CMK (cell line): ENCODE data around the gene CAPN10.

Source experiments
- DNase-seq: peaks from one replicate; pipeline ENCODE4 v3.0.0-alpha.2; 2010; ENCODE audit warnings: low read depth

The CAPN10 gene

GRCh38 chr2:240589850-240590525 lies 3.5 kb downstream of the CAPN10 start:
- no peak for DNase-seq

DNA sequence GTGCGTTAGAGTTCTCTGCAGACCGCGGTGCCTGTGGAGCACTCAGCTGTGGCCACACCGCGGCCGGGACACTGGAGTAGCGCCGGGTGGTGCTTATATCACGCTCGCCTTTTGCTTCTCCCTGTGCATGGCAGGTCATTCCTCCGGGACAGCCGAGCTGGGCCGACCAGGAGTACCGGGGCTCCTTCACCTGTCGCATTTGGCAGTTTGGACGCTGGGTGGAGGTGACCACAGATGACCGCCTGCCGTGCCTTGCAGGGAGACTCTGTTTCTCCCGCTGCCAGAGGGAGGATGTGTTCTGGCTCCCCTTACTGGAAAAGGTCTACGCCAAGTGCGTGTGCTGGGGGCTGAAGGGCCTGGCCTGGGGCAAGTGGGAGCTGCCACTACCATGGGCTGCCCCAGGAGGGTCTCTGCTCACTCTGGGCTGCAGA lies 4.2 kb downstream of the CAPN10 start:
- DNase-seq, result no peak

- DNase-seq, result no peak
These were observed 4.7 kb downstream of the CAPN10 start for GRCh38 chr2:240591226-240591625.

- DNase-seq, result no peak
These were observed 5.2 kb downstream of the CAPN10 start for GRCh38 chr2:240591784-240592183.

DNA sequence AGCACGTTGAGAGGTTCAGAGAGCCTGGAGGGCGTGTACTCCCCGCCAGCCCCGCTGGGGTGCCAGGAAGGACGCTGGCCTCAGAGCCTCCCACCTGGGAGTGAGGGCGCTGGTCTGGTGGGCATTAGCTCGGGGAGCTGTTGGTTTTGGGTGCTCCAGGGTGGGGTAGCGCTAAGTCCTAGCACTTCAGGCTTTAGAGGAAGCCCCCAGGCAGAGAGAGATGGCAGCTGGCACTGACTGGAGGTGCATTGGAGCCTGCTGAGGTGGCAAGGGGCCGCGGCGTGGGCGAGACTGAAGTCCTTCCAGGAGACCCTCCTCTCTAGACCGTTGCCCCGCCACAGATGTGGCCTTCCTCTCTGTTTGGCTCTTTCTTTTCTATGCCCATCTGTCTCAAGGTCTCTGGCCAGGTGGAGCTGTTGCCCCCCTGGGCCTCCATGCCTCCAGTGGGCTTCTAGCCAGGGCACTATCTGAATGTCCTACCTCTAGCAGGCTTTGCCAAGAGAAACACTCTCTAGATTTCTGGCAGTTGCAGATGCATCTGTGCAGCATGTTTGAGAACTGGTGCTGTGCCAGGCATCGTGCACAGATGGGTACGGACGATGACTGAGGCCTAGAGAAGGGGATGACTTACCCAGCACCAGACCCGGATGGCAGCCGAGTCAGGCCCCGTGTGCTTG lies 6.6 kb downstream of the CAPN10 start:
- DNase-seq, result no peak

DNA sequence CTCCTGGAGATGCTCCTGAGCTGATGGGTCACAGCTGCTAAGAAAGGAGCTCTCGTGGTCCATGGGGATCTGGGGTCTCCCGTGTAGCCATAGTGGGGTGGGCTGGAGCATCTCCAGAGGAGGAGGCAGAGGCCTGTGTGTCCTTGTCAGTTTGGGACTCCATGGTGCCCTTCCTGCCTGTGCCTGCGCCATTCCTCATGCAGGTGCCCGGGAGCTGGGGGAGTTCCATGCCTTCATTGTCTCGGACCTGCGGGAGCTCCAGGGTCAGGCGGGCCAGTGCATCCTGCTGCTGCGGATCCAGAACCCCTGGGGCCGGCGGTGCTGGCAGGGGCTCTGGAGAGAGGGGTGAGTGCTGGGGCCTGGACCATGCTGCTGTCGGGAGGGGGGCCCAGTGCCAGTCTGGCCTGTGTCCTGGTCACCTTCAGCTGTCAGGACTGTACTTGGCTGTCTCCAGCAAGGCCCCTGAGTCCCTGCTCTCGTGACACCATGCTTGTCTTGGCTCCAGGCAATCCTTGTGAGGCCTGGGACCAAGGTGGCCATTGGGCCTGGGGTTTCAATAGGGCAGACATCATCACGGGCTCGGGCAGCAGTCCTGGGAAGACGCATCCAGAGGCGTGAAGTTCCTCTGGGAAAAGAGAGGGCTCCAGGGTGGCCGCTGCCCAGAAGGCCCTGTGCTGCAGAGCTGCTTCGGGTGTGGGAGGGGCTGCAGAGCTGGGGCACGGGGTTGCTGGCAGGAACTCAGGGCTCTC lies 7.3 kb downstream of the CAPN10 start:
- DNase-seq, result no peak

DNA sequence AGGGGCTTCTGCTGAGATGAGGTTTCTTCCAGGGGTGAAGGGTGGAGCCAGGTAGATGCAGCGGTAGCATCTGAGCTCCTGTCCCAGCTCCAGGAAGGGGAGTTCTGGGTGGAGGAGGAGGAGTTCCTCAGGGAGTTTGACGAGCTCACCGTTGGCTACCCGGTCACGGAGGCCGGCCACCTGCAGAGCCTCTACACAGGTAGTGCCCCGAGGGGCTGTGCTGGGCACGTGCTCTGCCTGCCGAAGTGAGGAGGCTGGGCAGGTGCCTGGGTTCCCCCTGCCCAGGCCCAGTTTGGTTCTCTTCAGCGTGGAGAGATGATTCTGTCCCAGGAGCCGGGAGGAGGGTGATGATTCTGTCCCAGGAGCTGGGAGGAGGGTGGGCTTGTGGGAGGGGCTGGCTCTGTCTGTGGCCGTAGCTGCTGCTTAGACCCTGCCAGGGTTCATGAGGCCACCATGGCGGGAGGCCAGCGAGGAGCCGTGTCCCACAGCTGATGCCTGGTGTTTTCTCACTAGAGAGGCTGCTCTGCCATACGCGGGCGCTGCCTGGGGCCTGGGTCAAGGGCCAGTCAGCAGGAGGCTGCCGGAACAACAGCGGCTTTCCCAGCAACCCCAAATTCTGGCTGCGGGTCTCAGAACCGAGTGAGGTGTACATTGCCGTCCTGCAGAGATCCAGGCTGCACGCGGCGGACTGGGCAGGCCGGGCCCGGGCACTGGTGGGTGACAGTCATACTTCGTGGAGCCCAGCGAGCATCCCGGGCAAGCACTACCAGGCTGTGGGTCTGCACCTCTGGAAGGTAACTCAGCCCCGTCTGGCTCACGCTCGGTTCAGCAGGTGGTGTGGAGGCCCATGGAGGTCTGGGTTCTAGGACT lies 8.2 kb downstream of the CAPN10 start:
- no peak for DNase-seq

GRCh38 chr2:240595381-240596079 lies 9.0 kb downstream of the CAPN10 start:
- DNase-seq, result no peak

GRCh38 chr2:240596080-240596460 lies 9.5 kb downstream of the CAPN10 start:
- DNase-seq, result no peak

- DNase-seq, result no peak
These were observed 10.0 kb downstream of the CAPN10 start for GRCh38 chr2:240596491-240596931.

DNA sequence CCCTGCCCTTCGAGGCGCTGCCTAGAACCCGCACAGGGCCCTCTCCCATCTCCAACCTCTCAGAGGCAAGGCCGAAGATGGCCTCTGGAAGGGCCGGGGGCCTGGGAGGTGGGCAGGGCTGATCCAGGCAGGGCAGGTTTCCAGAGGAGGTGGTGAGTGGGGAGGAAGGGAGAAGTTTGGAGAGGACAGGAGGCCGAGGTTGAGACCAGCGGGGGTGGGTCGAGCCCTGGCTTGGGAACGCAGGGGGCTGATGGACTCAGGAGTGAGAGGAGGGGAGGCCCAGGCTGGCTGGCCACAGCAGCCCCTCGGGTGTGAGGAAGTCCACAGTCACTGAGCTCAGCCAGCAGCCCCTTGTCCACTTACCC lies 10.5 kb downstream of the CAPN10 start:
- no peak for DNase-seq

DNA sequence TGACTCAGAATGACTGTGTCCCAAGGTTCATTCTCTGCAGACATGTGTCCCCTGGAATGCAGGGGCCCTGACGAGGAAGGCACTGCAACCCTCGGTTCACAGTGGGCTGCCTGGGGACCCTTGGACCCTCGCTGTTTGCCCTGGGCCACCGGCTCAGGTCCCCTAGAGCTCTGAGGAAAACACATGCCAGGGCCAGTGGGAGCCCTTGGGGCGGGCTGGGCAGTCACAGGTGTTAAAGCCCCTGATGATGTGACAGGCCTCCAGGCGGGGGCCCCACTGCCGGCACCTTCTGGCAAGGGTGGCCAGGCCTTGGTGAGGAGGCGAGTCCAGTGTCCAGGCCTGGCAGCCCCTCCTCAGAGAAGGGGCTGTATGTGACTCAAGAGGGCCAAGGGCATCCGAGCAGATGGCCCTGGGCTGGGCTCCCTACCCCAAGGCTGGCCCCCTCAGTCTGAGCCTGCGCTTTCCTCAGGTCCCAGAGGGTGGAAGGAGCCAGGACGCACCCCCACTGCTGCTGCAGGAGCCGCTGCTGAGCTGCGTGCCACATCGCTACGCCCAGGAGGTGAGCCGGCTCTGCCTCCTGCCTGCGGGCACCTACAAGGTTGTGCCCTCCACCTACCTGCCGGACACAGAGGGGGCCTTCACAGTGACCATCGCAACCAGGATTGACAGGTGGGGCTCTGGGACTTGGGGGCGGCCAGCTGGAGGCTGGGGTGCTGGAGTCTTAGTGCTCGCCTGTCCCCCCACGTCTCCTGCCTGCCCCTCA lies 11.1 kb downstream of the CAPN10 start:
- no peak for DNase-seq

- no peak for DNase-seq
These were observed 11.9 kb downstream of the CAPN10 start for GRCh38 chr2:240598311-240598911.

DNA sequence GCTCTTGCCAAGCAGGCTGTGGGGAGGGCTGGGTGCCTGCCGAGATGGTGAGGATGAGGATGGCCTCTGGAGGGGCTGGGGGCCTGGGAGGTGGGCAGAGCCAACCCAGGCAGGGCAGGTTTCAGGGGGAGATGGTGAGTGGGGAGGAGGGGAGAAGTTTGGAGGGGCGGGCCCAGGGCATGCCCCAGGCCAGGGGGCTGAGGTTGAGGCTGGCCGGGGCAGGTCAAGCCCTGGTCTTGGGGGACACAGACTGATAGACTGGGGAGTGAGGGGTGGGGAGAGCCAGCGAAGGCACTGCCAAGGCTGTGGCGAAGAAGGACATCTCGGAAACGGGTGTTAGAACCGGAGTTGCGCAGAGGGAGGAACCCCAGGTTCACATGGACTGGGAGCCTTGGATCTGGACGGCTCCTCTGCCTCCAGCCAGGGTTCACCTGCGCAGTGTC lies 12.6 kb downstream of the CAPN10 start:
- no peak for DNase-seq

DNA sequence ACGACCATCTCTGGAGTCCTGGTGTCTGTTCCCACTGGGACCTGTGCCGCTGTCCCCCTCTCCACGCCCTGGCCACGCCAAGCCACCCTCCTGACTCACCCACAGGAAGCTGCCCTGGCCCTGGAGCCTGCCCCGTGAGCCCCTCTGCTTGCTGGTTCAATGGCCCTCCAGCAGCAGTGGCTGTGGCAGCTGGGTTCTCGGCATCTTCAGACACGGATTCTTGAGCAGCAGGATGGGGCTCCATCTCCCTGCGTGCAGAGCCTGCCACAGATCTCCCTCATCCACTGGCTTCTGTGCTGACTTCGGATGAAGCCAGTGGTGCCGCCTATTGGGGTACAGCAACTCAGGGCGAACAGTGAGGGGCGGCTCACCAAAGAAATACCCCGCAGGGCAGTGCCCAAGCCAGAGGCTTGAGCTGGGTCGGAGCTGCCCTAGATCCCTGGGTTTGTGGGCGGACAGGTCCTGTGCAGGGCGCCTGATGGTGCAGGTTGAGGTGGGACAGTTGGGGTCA lies 14.0 kb downstream of the CAPN10 start:
- DNase-seq, result no peak

DNA sequence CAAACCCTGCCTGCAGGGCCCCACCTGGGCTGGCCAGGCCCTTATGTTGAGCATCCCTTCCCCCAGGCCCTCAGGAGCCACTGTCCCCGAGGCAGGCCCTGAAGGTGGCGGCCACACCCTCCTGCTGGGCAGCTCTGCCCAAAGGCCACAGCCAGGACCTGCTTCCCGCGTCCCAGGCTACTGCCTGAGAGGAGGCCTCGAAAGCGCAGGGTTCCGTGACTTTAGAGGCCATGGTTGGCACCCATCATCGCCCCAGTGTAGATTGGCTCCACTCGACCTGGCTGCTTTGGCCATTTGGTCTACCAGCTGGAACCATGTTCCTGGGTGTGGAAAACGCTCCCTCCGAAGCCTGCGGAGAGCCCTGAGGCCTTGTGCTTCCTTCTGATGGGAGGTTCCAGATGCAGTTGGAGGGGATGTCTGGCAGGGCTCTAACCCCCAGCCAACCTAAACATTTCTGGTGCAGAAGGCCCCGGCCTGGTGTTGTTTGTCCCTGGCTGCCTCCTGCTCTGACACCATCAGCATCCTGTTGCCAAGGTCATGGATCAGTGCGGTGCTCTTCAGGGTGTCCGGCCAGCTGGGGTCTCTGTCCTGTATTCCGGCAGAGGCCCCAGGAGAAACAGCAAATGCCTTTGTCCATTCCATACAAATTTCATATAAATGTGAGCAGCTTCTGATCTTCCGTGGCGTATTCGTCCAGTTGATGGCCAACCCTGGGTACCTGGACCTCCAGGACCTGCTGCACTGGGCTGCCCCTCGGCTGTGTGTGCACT lies 14.7 kb downstream of the CAPN10 start:
- DNase-seq, result no peak

DNA sequence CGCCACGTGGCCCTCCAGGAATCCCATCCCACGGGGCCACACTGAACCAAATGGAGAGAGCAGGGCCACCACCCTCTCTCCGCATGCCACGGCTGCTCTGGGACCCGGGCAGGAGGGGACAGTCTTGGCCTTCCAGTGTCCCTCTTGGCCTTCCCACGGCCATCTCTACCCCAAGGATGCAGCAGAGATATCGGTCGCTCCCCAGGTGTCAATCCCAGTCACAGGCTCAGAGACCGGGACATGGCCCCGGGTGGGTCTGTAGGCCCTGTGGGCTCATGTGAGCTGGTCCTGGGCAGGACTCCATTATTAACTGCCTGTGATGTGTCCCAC lies 15.3 kb downstream of the CAPN10 start:
- no peak for DNase-seq

DNA sequence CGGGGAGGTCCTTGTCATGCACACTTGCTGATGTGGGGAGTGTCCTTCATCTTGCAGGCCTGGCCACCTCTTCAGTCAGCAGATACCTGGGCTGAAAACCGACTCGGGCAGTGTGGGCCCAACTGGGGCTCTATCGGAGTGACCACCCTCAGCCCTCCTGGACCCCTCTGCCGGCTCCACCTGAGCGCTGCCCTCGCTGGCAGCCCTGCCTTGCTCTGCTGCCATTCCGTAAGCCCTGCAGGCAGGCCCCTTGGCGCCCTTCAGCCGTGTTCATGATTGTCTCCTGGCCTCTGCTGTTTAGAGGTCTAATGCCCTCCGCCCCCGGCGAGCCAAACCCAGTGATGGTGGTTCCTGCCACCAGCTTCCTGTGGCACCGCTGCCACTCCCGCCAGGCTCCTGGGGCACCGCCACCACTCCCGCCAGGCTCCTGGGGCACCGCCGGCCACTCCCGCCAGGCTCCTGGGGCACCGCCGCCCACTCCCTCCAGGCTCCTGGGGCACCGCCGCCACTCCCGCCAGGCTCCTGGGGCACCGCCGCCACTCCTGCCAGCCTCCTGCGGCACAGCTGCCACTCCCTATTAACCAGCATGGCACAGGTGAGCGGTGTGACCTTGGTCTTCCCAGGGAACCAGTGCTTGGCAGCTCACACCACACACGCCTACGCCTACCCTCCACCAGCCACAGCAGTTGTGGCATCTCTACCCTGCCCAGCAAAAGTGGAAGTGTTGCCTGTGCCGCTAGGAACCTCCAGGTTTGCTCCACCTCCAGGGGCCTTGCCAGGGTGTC lies 15.9 kb downstream of the CAPN10 start:
- no peak for DNase-seq
